ENCODE data around the gene AIFM3.

DNA sequence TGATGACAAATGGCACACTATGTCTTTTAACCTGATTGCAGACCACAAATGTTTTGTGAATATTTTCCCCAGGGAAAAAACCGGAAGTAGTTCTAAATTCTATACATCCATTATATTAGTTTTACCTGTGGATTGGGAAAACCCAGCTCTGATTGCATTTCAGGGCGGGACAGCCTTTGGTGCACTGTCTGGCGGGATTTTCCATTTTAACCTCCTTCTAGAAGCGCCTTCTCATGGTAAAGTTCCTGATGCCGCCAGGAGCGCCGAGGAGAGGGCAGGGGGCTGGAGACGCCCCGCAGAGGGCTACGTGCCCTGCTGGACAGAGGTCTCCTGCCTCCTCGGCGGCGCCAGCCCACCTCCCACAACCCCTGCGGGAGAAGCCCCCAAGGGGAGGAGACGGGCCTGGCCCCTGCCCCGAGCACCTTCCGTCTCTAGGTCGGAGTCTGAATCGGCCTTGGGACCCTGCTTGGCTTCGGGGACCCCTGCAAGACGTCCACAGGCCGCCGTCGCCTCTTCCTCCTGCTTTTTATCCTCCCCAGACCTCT, 46.7 kb downstream of the AIFM3 start:
- TF ChIP-seq, protein P1, sequence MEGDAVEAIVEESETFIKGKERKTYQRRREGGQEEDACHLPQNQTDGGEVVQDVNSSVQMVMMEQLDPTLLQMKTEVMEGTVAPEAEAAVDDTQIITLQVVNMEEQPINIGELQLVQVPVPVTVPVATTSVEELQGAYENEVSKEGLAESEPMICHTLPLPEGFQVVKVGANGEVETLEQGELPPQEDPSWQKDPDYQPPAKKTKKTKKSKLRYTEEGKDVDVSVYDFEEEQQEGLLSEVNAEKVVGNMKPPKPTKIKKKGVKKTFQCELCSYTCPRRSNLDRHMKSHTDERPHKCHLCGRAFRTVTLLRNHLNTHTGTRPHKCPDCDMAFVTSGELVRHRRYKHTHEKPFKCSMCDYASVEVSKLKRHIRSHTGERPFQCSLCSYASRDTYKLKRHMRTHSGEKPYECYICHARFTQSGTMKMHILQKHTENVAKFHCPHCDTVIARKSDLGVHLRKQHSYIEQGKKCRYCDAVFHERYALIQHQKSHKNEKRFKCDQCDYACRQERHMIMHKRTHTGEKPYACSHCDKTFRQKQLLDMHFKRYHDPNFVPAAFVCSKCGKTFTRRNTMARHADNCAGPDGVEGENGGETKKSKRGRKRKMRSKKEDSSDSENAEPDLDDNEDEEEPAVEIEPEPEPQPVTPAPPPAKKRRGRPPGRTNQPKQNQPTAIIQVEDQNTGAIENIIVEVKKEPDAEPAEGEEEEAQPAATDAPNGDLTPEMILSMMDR (IDR thresholded peaks at IDR 0.05 in 8 of 11, conservative IDR thresholded peaks at IDR 0.05 in 3 of 11) = no peak
- TF ChIP-seq POLR2A (IDR thresholded peaks at IDR 0.05) (no peak), POLR2AphosphoS5 (IDR thresholded peaks at IDR 0.05) (no peak)

Data from spleen (tissue), 7 donors.